ENCODE results near the gene TMEM214.

The TMEM214 gene

DNA sequence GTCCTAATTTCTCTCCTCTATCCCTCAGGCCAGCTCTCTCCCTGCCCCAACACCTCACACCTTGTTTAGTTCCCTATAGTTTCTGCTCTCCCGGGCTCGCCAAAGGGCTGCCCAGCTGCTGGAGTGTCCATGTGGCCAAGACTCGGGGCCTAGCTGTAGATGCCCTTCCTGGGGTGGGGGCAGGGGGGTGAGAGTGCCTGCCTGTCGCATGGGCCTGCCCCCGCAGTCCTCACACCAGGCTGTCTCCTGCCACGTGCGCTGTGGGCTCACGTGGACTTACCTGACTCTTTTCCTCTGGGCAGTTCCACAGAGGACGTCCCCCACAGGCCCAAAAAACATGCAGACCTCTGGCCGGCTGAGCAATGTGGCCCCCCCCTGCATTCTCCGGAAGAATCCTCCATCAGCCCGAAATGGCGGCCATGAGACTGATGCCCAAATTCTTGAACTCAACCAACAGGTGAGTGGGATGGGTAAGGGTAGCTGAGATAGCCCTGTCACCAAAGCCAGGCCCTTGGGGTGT lies 7.4 kb upstream of the TMEM214 start:
- no peak for DNase-seq (ENCODE audit: low read depth)
- H3K4me3 ChIP-seq (ENCODE audit: low read depth, low read length) = no peak overlapping the region
- TF ChIP-seq, protein P1, sequence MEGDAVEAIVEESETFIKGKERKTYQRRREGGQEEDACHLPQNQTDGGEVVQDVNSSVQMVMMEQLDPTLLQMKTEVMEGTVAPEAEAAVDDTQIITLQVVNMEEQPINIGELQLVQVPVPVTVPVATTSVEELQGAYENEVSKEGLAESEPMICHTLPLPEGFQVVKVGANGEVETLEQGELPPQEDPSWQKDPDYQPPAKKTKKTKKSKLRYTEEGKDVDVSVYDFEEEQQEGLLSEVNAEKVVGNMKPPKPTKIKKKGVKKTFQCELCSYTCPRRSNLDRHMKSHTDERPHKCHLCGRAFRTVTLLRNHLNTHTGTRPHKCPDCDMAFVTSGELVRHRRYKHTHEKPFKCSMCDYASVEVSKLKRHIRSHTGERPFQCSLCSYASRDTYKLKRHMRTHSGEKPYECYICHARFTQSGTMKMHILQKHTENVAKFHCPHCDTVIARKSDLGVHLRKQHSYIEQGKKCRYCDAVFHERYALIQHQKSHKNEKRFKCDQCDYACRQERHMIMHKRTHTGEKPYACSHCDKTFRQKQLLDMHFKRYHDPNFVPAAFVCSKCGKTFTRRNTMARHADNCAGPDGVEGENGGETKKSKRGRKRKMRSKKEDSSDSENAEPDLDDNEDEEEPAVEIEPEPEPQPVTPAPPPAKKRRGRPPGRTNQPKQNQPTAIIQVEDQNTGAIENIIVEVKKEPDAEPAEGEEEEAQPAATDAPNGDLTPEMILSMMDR (conservative IDR thresholded peaks at IDR 0.05; ENCODE audit: low read depth, low read length) = no peak

DNA sequence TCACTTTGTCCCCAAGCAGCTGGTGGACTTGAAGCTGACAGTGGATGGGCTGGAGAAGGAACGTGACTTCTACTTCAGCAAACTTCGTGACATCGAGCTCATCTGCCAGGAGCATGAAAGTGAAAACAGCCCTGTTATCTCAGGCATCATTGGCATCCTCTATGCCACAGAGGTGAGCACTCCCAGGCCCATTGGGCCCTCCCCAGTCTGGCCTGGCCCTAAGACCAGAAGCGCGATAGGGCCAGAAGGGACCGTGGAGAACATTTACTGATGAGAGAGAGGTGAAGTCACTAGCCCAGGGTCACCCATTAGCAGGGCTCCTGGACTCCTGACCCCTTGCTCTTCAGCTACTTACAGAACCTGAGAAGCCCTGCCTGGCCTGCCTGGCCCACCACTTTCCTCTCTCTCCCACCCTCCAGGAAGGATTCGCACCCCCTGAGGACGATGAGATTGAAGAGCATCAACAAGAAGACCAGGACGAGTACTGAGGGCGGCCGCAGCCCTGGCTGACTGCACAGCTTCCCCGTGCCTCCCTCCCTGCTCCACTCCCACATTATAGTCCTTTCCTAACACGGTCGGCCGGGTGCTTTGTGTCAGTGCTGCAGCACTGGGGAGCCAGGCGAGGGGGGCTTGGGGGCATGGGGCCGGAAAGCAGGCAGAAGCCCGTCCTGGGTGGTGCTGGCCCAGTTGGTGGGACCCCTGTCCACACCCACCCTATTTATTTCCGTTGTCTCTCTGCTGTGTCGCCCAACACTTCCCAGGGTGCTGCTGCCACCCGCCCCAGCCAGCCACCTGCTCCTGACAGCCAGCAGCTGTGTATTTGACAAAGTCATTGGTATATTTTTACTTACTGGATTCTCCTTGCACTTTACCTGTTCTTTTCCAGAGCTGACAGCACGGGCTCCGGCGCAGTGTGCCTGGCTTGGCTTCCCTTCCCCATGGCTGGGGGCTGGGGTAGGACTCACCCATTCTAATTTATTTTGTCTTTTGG lies 6.6 kb upstream of the TMEM214 start:
- no peak overlapping the region for H3K4me3 ChIP-seq (ENCODE audit: low read depth, low read length)
- TF ChIP-seq, protein P1 (conservative IDR thresholded peaks at IDR 0.05; ENCODE audit: low read depth, low read length) = no peak
- no peak for DNase-seq (ENCODE audit: low read depth)

DNA sequence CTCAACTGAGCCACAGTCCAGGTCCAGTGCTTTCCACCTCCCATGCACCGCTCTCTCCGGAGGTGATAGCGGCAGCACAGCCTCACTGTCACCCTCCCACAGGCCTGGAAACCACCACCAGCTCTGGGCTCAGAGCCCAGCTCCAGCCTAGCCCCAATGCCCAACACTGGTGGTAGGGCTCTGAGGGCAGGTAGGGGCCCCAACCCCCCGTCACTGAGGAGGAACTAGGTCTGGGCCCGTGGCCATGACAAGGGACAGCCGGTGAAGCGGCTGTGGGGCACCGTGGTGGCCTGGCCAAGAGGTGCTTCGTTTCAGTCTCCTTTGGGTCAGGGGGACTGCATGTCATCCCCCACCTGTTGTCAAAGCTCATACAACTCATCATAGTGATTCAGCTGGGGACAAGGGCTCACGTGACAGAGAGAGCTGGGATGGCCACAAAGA lies 5.5 kb upstream of the TMEM214 start:
- H3K4me3 ChIP-seq (ENCODE audit: low read depth, low read length) = no peak overlapping the region
- TF ChIP-seq, protein P1 (conservative IDR thresholded peaks at IDR 0.05; ENCODE audit: low read depth, low read length) = no peak
- no peak for DNase-seq (ENCODE audit: low read depth)

DNA sequence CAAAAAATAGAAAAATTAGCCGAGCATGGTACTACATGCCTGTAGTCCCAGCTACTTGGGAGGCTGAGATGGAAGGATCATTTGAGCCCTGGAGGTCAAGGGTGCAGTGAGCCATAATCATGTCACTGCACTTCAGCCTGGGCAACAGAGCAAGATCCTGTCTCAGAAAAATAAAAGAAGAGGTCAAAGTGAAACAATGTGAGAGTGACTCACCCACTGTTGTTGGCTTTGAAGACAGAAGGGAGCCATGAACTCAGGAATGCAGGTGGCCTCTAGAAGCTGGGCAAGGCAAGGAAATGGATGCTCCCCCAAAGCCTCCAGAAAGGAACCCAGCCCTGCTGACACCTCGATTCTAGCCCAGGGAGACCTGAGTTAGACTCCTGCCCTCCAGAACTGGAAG lies 3.7 kb upstream of the TMEM214 start:
- no peak overlapping the region for H3K4me3 ChIP-seq (ENCODE audit: low read depth, low read length)
- TF ChIP-seq, protein P1 (conservative IDR thresholded peaks at IDR 0.05; ENCODE audit: low read depth, low read length) = no peak
- DNase-seq (ENCODE audit: low read depth) = no peak

DNA sequence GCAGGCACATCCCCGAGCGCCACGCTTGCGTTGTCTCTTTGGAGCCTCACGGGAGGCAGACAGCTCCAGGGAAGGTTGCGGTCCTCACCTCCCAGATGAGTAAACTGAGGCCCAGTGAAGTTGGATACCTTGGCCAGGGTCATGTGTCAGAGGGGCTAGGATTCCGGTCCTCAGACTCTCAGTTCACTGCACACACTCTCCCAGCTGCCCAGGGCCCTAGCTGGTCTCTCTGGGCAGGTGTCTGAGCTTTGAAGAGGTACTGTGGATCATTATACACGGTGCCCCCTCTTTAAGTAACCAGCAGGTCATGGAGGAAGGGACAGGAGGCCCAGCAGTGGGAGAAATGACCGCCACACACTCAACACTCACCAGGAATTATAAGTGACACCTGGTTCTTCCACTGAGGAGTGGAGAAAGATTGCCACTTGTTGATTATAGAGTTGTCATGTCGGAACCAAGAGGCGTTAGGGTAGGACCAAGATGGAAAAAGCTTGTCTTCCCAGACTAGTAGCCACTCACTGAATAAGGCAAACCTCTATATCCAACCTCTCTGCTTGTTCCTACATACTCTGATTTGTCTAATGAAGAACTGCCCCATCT lies 588 bp downstream of the TMEM214 start:
- peak overlapping the region; percentile 98 for H3K4me3 ChIP-seq (ENCODE audit: low read depth, low read length)
- no peak for DNase-seq (ENCODE audit: low read depth)
- TF ChIP-seq, protein P1 (conservative IDR thresholded peaks at IDR 0.05; ENCODE audit: low read depth, low read length) = no peak

DNA sequence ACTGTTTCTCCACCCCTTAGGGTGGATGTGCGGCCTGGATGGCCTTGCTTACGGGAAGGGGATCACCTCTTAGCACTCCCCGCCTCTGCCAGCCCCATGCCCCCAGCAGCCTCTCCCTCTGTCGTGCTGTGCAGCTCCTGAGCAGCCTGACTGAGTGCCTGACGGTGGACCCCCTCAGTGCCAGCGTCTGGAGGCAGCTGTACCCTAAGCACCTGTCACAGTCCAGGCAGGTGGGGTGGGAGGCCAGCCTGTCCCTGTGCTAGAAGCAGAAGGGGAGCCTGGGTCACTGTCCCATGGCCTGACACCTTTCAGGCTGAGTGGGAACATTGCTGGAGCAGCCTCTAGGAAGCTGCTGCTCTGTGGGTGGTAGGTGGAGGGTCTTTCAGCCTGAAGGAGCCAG lies 5.2 kb downstream of the TMEM214 start:
- no peak for DNase-seq (ENCODE audit: low read depth)
- no peak overlapping the region for H3K4me3 ChIP-seq (ENCODE audit: low read depth, low read length)
- TF ChIP-seq, protein P1 (conservative IDR thresholded peaks at IDR 0.05; ENCODE audit: low read depth, low read length) = no peak
